ENCODE measurements around the gene RPL32. TPM values are rescaled to one million over a fixed set of nuclear protein-coding genes. Genes with fewer than 3 reads are reported as not detected.
A peak's percentile ranks its signal among the peaks of the same experiment; 100 is the strongest.

Gene RPL32
- total and polyA plus RNA-seq, 9 of the 15 experiments (the other 6 are each of a cell fraction or from before 2014, with no cell fraction given): 2,738 to 6,200 (median 4,286) TPM

DNA sequence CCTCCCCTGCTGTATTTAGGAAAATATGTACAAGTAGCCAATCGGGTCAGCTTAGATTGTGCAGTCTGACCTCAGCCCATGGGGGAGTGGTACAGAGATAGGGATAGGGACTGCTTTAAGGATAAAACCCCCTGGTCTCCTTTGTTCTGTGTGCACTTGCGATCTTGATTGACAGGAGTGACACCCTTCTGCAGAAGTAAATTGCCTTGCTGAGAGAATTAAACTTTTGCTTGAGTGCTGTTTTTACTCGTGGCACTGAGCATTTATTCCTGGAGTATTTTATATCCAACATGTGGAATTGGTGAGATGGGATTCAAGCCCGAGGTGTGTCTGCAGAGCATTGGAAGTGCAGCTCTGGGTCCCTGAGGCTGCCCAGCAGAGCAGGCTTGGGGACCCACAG lies 23.9 kb upstream of the RPL32 start (continued):
- TF ChIP-seq CBX5 (IDR thresholded peaks at IDR 0.05; ENCODE audit: borderline replicate concordance, low read depth): peak; percentile 97
- no peak for TF ChIP-seq ZNF143 (CRISPR knock-in tag; IDR thresholded peaks at IDR 0.05)
- TF ChIP-seq, protein P1, sequence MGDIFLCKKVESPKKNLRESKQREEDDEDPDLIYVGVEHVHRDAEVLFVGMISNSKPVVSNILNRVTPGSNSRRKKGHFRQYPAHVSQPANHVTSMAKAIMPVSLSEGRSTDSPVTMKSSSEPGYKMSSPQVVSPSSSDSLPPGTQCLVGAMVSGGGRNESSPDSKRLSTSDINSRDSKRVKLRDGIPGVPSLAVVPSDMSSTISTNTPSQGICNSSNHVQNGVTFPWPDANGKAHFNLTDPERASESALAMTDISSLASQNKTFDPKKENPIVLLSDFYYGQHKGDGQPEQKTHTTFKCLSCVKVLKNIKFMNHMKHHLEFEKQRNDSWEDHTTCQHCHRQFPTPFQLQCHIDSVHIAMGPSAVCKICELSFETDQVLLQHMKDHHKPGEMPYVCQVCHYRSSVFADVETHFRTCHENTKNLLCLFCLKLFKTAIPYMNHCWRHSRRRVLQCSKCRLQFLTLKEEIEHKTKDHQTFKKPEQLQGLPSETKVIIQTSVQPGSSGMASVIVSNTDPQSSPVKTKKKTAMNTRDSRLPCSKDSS (IDR thresholded peaks at IDR 0.05; ENCODE audit: low read depth, partially characterized antibody): peak; percentile 99

DNA sequence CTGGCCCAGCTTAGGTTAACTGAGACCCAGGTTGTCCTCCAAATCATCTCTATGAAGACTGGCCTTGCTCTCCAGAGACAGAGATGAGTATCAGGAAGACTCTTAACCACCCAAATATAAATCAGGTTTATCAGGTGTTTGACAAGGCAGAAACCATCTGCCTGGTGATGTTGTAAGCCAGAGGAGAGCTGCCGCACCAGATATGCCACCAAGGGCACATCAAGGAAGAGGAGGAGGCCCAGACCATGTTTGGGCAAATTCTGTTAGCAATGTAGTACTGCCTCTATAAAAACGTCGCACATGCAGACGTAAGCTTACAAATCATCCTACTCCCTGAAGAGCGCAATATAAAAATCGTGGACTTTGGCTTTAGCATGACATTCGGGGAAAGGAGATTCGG lies 21.0 kb upstream of the RPL32 start:
- H2AFZ ChIP-seq (ENCODE audit: low read depth, low read length): peak overlapping the region; percentile 76
- intact Hi-C loops (cut with micrococcal nuclease): no loop called here
- no peak overlapping the region; the same call in 1 of the 2 replicates for H3K4me2 ChIP-seq (ENCODE audit: insufficient read depth, low read length)
- peaks cover 10% of the 10 kb centered on the region for H3K9me3 ChIP-seq (replicated peaks; ENCODE audit: control insufficient read depth, insufficient read depth, low read depth, low read length)
- CTCF ChIA-PET (ENCODE audit: low intra/inter-chr PET ratio): no interaction called here
- H3K4me3 ChIP-seq: no peak overlapping the region
- H3K9me1 ChIP-seq (ENCODE audit: control insufficient read depth, insufficient read depth, low read length): no peaks in the 10 kb centered on the region
- no peaks in the 10 kb centered on the region for H4K20me1 ChIP-seq (replicated peaks; ENCODE audit: control insufficient read depth, insufficient read depth, low read length)
- no peak overlapping the region; a peak in 1 of 4 replicates for H3K9ac ChIP-seq (ENCODE audit: insufficient read depth in 1 of 2, low read depth in 2 of 2, low read length in 2 of 2)
- POLR2A ChIA-PET: interaction anchor here (0.9 to 3.4 kb wide), 5 partner anchors 9 to 30 kb away, joined by 3 to 14 read pairs (median 5); partner anchors contain the start of gene RPL32
- FAIRE-seq (no peak), ATAC-seq (no peak; the same call in 1 of the 3 replicates), DNase-seq (ENCODE audit: extremely low read depth in 1 of 4, low spot score in 3 of 4) (no peak)
- no peaks in the 10 kb centered on the region for H3K27me3 ChIP-seq (ENCODE audit: control insufficient read depth in 2 of 2, insufficient read depth in 2 of 2, low read length in 2 of 2)
- H3K36me3 ChIP-seq (ENCODE audit: control insufficient read depth, insufficient read depth, low read length): no peaks in the 10 kb centered on the region
- BruUV-seq (replicated peaks): no TSS peak
- H3K27ac ChIP-seq (ENCODE audit: extremely low read depth, low read depth, low read length): no peak overlapping the region
- H3K4me1 ChIP-seq (replicated peaks in 1 of 2; ENCODE audit: control insufficient read depth in 2 of 2, insufficient read depth in 2 of 2, low read length in 2 of 2): peaks cover 7 to 18% of the 10 kb centered on the region in 2 experiments; a peak in 4 of 5 replicates
- H3K79me2 ChIP-seq (ENCODE audit: control insufficient read depth, insufficient read depth, low read length): no peaks in the 10 kb centered on the region
- WGBS (ENCODE audit: insufficient coverage, low coverage, missing lambda C conversion rate): 67% methylated on average over 8 of the region's 8 CpGs
- in situ Hi-C loops (cut with MboI): no loop called here
- TF ChIP-seq CBFA2T3 (IDR thresholded peaks at IDR 0.05): peak; percentile 64
- TF ChIP-seq GTF3C2 (IDR thresholded peaks at IDR 0.05; ENCODE audit: borderline replicate concordance, extremely low read depth, insufficient read length): no peak
- TF ChIP-seq HINFP (tag; conservative IDR thresholded peaks at IDR 0.05; ENCODE audit: low read depth): no peak
- no peak for TF ChIP-seq SMC3 (conservative IDR thresholded peaks at IDR 0.05; ENCODE audit: insufficient read depth, low read depth, low read length)
- 0 out of 2 replicates have a peak, but pooled peaks have one; percentile 42 for TF ChIP-seq KLF16 (IDR thresholded peaks at IDR 0.05)
- TF ChIP-seq TAF9B (IDR thresholded peaks at IDR 0.05; ENCODE audit: partially characterized antibody): no peak
- no peak for TF ChIP-seq CCNT2 (IDR thresholded peaks at IDR 0.05; ENCODE audit: borderline replicate concordance, extremely low read depth, insufficient read length, low read depth, low read length)
- TF ChIP-seq, protein P2, sequence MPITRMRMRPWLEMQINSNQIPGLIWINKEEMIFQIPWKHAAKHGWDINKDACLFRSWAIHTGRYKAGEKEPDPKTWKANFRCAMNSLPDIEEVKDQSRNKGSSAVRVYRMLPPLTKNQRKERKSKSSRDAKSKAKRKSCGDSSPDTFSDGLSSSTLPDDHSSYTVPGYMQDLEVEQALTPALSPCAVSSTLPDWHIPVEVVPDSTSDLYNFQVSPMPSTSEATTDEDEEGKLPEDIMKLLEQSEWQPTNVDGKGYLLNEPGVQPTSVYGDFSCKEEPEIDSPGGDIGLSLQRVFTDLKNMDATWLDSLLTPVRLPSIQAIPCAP (CRISPR knock-in tag; IDR thresholded peaks at IDR 0.05; ENCODE audit: borderline replicate concordance): no peak
- peak; percentile 31; the same call in 1 of the 2 replicates for TF ChIP-seq CREB3 (tag; conservative IDR thresholded peaks at IDR 0.05; ENCODE audit: low read depth)
